SK-N-MC (cell line): Measurements from ENCODE around the gene CRACDL.

Experiments
- DNase-seq: peaks from one replicate; pipeline ENCODE4 v3.0.0-alpha.2; 2011; ENCODE audit warnings: low read depth, low spot score
- H3K27ac ChIP-seq: fragments of 200-600 bp; sonication (generic); 2 replicates; pipeline ENCODE4 v1.5.1; 2016; ENCODE audit warnings: mixed run types
- H3K36me3 ChIP-seq: fragments of 200-600 bp; sonication (generic); 2 replicates; pipeline ENCODE4 v1.6.1; 2017; ENCODE audit warnings: antibody characterized with exemption, low read length, mixed read lengths; ENCODE audit not compliant: insufficient read depth
- H3K4me3 ChIP-seq: fragments of 200-600 bp; sonication (generic); 2 replicates; pipeline ENCODE4 v1.5.1; 2016
- H3K9ac ChIP-seq: fragments of 200-600 bp; sonication (generic); 2 replicates; pipeline ENCODE4 v1.8.0; 2017; ENCODE audit warnings: mixed run types, mixed read lengths; ENCODE audit not compliant: insufficient read length
- H3K9me3 ChIP-seq: fragments of 200-600 bp; sonication (generic); 2 replicates; pipeline ENCODE4 v1.6.1; 2017; ENCODE audit warnings: low read depth, mild to moderate bottlenecking, antibody characterized with exemption, low read length, moderate library complexity, mixed read lengths
- EZH2 ChIP-seq: fragments of 200-600 bp; sonication (generic); IDR thresholded peaks from one replicate; pipeline ENCODE4 v1.6.1; 2017; ENCODE audit warnings: antibody characterized with exemption
- FOXP2 ChIP-seq: optimal IDR thresholded peaks from 2 replicates; pipeline ENCODE3; 2011; ENCODE audit warnings: mild to moderate bottlenecking, moderate library complexity; ENCODE audit not compliant: insufficient read depth; ENCODE audit errors: extremely low read length, control extremely low read depth
- POLR2AphosphoS5 ChIP-seq: IDR thresholded peaks from 2 replicates; pipeline ENCODE4 v1.6.1; 2012; ENCODE audit warnings: mild to moderate bottlenecking, low read depth, low read length, borderline replicate concordance

Gene CRACDL

GRCh38 chr2:98935777-98936352 is at the start of gene CRACDL:
Gene CRACDL, minus strand, starts transcription at chr2:98936225. Its CDS starts 89,425 bp downstream, at chr2:98846800.
- Histone ChIP-seq H3K9ac (no peak within 1 kb of the TSS), H3K4me3 (peak within 1 kb of the TSS; percentile 54), H3K27ac (no peak within 1 kb of the TSS), H3K36me3 (no peaks in the 10 kb centered on the region), H3K9me3 (no peaks in the 10 kb centered on the region)
- no peak for DNase-seq
- TF ChIP-seq POLR2AphosphoS5, result no peak
- TF ChIP-seq FOXP2, result no peak
- no peak for TF ChIP-seq EZH2

GRCh38 chr2:98975611-98976010 is 39.6 kb upstream of the CRACDL start:
- no peak overlapping the region for H3K4me3 ChIP-seq
- TF ChIP-seq POLR2AphosphoS5, result no peak
- no peak for TF ChIP-seq FOXP2
- TF ChIP-seq EZH2, result no peak
- H3K36me3 ChIP-seq, result no peaks in the 10 kb centered on the region
- H3K27ac ChIP-seq, result no peak overlapping the region
- no peak overlapping the region for H3K9ac ChIP-seq
- no peak for DNase-seq
- H3K9me3 ChIP-seq, result no peaks in the 10 kb centered on the region

- DNase-seq, result no peak
- Histone ChIP-seq H3K9ac (no peak overlapping the region), H3K36me3 (no peaks in the 10 kb centered on the region), H3K4me3 (no peak overlapping the region), H3K9me3 (peaks cover 6% of the 10 kb centered on the region; the same call in 1 of the 2 replicates), H3K27ac (no peak overlapping the region)
- TF ChIP-seq FOXP2 (no peak), POLR2AphosphoS5 (no peak), EZH2 (no peak)
These were observed 36.6 kb upstream of the CRACDL start for GRCh38 chr2:98972582-98973167.

GRCh38 chr2:98959810-98960507 is 23.9 kb upstream of the CRACDL start:
- TF ChIP-seq FOXP2, result no peak
- TF ChIP-seq EZH2, result no peak
- TF ChIP-seq POLR2AphosphoS5, result no peak
- DNase-seq, result no peak
- no peak overlapping the region for H3K9ac ChIP-seq

GRCh38 chr2:98952966-98953365 is 16.9 kb upstream of the CRACDL start:
- Histone ChIP-seq H3K36me3 (no peaks in the 10 kb centered on the region), H3K27ac (no peak overlapping the region), H3K9ac (no peak overlapping the region), H3K4me3 (no peak overlapping the region), H3K9me3 (no peaks in the 10 kb centered on the region)
- DNase-seq, result no peak
- TF ChIP-seq FOXP2 (no peak), POLR2AphosphoS5 (no peak), EZH2 (no peak)

More at GRCh38 chr2:98959810-98960507, 23.9 kb upstream of the CRACDL start:
- Histone ChIP-seq H3K4me3 (no peak overlapping the region), H3K36me3 (no peaks in the 10 kb centered on the region), H3K9me3 (no peaks in the 10 kb centered on the region), H3K27ac (no peak overlapping the region)

GRCh38 chr2:98948956-98949739 is 13.1 kb upstream of the CRACDL start:
- no peaks in the 10 kb centered on the region for H3K36me3 ChIP-seq

GRCh38 chr2:98947554-98947953 is 11.5 kb upstream of the CRACDL start:
- H3K9me3 ChIP-seq, result no peaks in the 10 kb centered on the region
- no peak overlapping the region for H3K9ac ChIP-seq
- no peak for DNase-seq
- no peak for TF ChIP-seq EZH2
- TF ChIP-seq POLR2AphosphoS5, result no peak
- TF ChIP-seq FOXP2, result no peak
- no peak overlapping the region for H3K4me3 ChIP-seq
- H3K36me3 ChIP-seq, result no peaks in the 10 kb centered on the region
- H3K27ac ChIP-seq, result no peak overlapping the region

More at GRCh38 chr2:98948956-98949739, 13.1 kb upstream of the CRACDL start:
- H3K9me3 ChIP-seq, result no peaks in the 10 kb centered on the region
- H3K9ac ChIP-seq, result no peak overlapping the region
- no peak overlapping the region for H3K4me3 ChIP-seq
- no peak for DNase-seq
- TF ChIP-seq EZH2 (no peak), FOXP2 (no peak), POLR2AphosphoS5 (no peak)
- H3K27ac ChIP-seq, result no peak overlapping the region

- H3K27ac ChIP-seq, result no peak overlapping the region
- no peak for DNase-seq
- H3K9ac ChIP-seq, result no peak overlapping the region
- no peak overlapping the region for H3K4me3 ChIP-seq
- TF ChIP-seq POLR2AphosphoS5 (no peak), EZH2 (no peak), FOXP2 (no peak)
- no peaks in the 10 kb centered on the region for H3K36me3 ChIP-seq
- H3K9me3 ChIP-seq, result no peaks in the 10 kb centered on the region
These were observed 10.8 kb upstream of the CRACDL start for GRCh38 chr2:98946855-98947254.
